Suppressor macrophage treated with lipopolysaccharide for 1 hour (primary cell): ENCODE data around the gene SPRR5.

Experiments
- DNase-seq, 3 donors: peaks; one replicate each; pipeline ENCODE4 v3.0.0-alpha.2; 2020 to 2022

SPRR5 gene

DNA sequence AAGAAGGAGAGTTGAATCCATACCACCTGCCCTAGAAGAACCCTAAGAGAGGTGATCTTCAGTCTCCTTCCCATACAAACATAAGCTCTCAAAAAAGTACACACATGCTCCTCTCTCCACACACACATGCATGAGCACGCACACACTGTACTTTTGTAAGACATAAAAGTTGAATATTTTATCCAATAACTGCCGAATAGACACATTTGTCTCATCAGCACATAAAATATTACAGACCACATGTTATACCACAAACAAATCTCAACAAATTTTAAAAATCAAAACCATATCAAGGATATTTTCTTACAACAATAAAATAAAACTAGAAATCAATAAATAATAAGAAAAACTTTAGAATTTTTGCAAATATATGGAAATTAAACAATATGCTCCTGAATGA is 39.6 kb downstream of the SPRR5 start:
- no peak for DNase-seq

DNA sequence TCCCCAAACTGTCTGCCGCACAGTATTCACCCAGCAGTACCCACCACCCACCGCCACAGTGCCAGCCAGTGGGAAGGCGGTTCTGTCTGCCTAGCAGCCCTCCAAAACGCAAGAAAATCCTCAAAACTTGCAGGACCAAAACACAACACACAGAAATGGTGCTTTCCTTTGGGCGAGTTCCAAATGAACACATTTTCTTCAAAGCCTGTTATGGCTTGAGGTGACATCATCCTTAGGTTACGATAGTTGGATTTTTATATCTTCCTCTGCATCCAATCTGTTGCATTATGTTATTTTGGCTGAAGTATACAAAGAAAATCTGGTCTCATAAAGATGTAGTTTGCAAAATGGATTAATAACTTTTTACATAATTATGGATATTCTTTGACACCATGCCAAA is 46.2 kb downstream of the SPRR5 start:
- DNase-seq, result no peak

DNA sequence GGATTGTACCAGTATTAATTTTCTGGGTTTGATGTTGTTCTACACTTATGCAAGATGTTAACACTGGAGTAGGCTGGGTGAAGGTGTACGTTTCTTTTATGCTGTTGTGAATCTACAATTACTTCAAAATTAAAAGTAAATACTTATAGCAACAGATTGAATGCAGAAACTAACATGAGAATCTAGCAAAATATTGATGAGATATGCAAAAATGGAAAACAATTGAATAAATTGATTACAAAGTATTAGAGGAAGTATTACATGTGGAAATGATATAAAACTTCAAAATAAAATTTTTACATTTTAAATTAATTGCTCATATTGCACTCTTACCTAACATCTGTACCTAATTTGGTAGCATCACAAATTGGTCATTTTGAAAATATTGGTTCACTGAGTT is 48.8 kb downstream of the SPRR5 start:
- DNase-seq, result no peak

DNA sequence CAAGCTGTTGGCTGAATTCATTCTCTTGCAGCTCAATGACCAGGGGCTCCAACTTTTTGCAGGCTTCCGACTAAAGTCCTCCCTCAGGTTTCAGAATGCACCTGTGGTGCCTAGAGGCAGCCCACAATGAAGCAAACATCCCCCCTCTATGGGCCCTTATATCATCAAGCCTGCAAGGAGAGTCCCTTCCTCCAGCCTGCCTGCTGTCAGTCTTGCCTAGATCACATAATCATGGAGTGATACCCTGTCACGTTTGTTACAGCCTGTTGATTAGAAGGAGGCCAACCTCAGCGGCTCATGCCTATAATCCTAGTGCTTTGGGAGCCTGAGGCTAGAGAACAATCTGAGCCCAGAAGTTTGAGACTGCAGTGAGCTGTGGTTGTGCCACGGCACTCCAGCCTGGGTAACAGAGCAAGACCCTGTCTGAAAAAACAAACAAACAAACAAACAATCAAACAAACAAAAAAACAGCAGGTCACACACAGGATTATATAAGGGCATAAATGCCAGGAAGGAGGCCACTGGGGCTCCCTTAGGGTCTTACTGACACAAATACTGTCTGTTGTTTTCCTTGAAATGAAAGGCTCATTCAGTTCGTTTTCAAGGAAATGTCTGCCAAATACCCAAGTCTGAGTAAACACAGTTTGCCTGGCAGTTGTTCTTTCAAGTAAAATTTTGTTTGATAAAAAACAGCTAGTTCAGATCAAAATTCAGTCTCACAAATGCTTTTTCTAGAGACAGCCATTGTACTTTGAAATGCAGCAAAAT is 49.8 kb downstream of the SPRR5 start:
- no peak for DNase-seq

DNA sequence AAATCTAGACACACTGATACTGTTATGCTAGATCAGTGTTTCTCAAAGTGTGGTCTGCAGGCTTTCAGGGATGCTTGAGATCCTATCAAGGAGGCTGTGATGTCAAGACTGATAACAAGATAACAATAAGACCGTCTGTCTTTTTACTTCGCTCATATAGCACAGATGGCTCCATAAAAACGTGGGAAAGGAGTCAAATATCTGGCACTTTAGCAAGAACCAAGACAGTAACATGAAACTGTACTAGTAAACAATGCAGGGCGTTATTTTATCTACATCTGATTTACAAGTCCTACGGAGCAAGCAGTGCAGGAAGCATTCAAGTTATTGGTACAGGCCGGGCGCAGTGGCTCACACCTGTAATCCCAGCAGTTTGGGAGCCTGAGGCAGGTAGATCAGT is 50.9 kb downstream of the SPRR5 start:
- DNase-seq, result no peak

DNA sequence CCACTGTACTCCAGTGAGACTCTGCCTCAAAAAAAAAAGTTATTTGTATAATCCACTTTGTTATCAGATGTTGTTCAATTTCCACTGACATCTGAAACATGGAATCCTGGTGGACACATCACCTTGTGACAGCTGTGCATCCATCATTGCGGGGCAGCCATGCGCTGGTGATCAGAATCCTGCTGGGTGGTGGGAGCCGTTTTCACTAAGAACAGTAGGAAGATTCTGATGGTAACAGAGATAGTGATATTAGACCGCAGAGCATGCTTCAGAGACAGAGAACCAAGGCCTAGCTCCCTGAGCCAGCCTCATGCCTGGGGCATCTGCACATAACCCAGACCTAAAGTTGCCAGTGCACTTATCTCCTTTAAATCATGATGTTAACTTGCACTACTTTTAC is 51.5 kb downstream of the SPRR5 start:
- no peak for DNase-seq
